ENCODE results near the gene KLHL5.

Gene KLHL5
- 32.1 to 33.7 reads per million in 2 donors for total RNA-seq

- DNase-seq = no peak
These were observed at the start of gene KLHL5 for GRCh38 chr4:39062094-39062769. TSS of gene KLHL5 (plus strand) at chr4:39062232. CDS start at chr4:39062653, 421 bp downstream.

- no peak for DNase-seq
These were observed 48.0 kb upstream of the KLHL5 start for GRCh38 chr4:39014028-39014427.

GRCh38 chr4:39020130-39020529 is 41.9 kb upstream of the KLHL5 start:
- DNase-seq = no peak

- no peak for DNase-seq
These were observed 40.4 kb upstream of the KLHL5 start for GRCh38 chr4:39021631-39022030.

- DNase-seq = no peak
These were observed 39.8 kb upstream of the KLHL5 start for GRCh38 chr4:39022241-39022640.

GRCh38 chr4:39023059-39023458 is 39.0 kb upstream of the KLHL5 start:
- DNase-seq = no peak

- DNase-seq = no peak
These were observed 37.6 kb upstream of the KLHL5 start for GRCh38 chr4:39024311-39024865.

- no peak for DNase-seq
These were observed 36.4 kb upstream of the KLHL5 start for GRCh38 chr4:39025552-39026085.

GRCh38 chr4:39026096-39026495 is 35.9 kb upstream of the KLHL5 start:
- no peak for DNase-seq

GRCh38 chr4:39029752-39030694 is 32.0 kb upstream of the KLHL5 start:
- peak in 1 of 5 experiments; percentile 69 for DNase-seq

GRCh38 chr4:39030725-39031124 is 31.3 kb upstream of the KLHL5 start:
- DNase-seq = no peak

GRCh38 chr4:39031590-39032020 is 30.4 kb upstream of the KLHL5 start:
- DNase-seq = peak in 1 of 5 experiments; percentile 47

GRCh38 chr4:39032218-39033085 is 29.6 kb upstream of the KLHL5 start, which contains the start of gene TMEM156:
TSS of gene TMEM156 (minus strand) at chr4:39032409. CDS start at chr4:39032313, 96 bp downstream.
- DNase-seq = peak in 2 of 5 experiments; percentile 66 to 96

- no peak for DNase-seq
These were observed 25.9 kb upstream of the KLHL5 start for GRCh38 chr4:39036172-39036571.

- no peak for DNase-seq
These were observed 24.6 kb upstream of the KLHL5 start for GRCh38 chr4:39037491-39037825.

- no peak for DNase-seq
These were observed 24.1 kb upstream of the KLHL5 start for GRCh38 chr4:39037941-39038340.

- DNase-seq = no peak
These were observed 22.9 kb upstream of the KLHL5 start for GRCh38 chr4:39039108-39039507.

- DNase-seq = no peak
These were observed 19.7 kb upstream of the KLHL5 start for GRCh38 chr4:39042366-39042765.

GRCh38 chr4:39043058-39043860 is 18.8 kb upstream of the KLHL5 start:
- no peak for DNase-seq

- peak in 1 of 5 experiments; percentile 25 for DNase-seq
These were observed 18.1 kb upstream of the KLHL5 start for GRCh38 chr4:39043861-39044363.
